GM12891 (cell line): ENCODE measurements around the gene CATSPER2.
A peak's percentile ranks its signal among the peaks of the same experiment; 100 is the strongest.
"Not testable (repeated sequence)": the region's sequence is repeated elsewhere in the genome, so short reads cannot be mapped to it uniquely, and the experiment has no call there.

Source experiments
- DNase-seq: peaks from one replicate; pipeline ENCODE4 v3.0.0; 2011; ENCODE audit warnings: low spot score; ENCODE audit not compliant: insufficient read length
- FAIRE-seq: peaks from 2 replicates; lab custom pipeline; 2011; peaks lifted over from hg19 to GRCh38; lab: Jason Lieb, UNC
- PAX5 ChIP-seq: IDR thresholded peaks from 2 replicates; pipeline ENCODE4 v1.6.1; 2011; ENCODE audit warnings: low read length, moderate library complexity, mild to moderate bottlenecking; ENCODE audit not compliant: insufficient read depth, severe bottlenecking
- POLR2A ChIP-seq: IDR thresholded peaks from 2 replicates; pipeline ENCODE4 v1.6.1; 2011; ENCODE audit warnings: low read depth, low read length, control low read depth
- POLR2AphosphoS5 ChIP-seq: IDR thresholded peaks from 2 replicates; pipeline ENCODE4 v1.6.1; 2011; ENCODE audit warnings: low read depth, low read length, control low read depth
- POU2F2 ChIP-seq: IDR thresholded peaks from 2 replicates; pipeline ENCODE4 v1.6.1; 2011; ENCODE audit warnings: low read depth, mild to moderate bottlenecking, control low read depth, low read length, moderate library complexity
- SPI1 ChIP-seq: IDR thresholded peaks from 2 replicates; pipeline ENCODE4 v1.6.1; 2011; ENCODE audit warnings: low read depth, low read length, control low read depth
- TAF1 ChIP-seq: IDR thresholded peaks from 2 replicates; pipeline ENCODE4 v1.6.1; 2011; ENCODE audit warnings: low read depth, low read length, control low read depth

CATSPER2 gene

DNA sequence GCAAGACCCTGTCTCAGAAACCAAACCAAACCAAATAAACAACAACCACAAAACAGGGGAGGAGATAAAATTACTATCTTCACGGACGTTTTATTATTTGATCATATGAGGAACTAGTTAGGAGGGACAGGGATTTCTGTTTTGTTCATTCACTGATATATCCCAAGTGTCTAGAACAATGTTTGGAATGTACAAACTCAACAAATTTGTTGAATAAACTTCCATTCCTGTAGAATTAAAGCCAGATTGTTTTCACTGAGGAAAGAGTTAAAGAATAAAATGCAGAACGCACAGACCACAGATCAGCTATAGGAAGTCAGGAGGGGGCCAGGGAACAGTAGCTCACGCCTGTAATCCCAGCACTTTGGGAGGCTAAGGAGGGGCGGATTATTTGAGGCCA is 23.5 kb downstream of the CATSPER2 start:
- FAIRE-seq: no peak
- DNase-seq: no peak
- TF ChIP-seq SPI1: no peak
- TF ChIP-seq POU2F2: no peak
- no peak for TF ChIP-seq TAF1
- TF ChIP-seq PAX5: no peak
- TF ChIP-seq POLR2A: no peak
- no peak for TF ChIP-seq POLR2AphosphoS5

DNA sequence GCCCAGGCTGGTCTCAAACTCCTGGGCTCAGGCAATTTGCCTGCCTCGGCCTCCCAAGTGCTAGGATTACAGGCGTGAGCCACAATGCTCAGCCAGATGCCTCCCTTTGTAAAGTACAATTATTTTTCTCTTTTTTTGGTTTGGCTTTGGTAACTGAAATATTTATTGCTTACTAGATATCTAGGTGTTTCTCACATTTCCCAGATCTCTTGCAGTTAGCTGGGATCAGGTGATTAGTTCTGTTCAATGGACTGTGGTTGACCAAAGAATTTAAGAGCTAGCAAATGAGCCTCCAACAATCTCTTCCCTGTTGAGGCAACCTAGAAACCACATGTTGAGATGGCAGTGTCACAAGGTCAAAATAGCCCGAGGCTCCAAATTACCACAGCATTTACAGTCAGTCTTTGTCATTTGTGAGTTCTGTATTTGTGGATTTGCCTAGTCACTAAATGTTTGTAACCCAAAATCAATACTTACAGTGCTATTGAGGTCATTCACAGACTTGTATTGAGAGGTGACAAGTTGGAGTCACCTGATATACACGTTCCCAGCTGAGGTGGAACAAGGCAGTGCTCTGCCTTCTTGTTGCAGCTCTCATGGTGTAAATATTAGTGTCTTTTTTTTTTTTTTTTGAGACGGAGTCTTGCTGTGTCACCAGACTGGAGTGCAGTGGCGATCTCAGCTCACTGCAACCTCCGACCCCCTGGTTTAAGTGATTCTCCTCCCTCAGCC is 26.4 kb downstream of the CATSPER2 start:
- FAIRE-seq: peak; percentile 88
- not testable (repeated sequence) for DNase-seq

DNA sequence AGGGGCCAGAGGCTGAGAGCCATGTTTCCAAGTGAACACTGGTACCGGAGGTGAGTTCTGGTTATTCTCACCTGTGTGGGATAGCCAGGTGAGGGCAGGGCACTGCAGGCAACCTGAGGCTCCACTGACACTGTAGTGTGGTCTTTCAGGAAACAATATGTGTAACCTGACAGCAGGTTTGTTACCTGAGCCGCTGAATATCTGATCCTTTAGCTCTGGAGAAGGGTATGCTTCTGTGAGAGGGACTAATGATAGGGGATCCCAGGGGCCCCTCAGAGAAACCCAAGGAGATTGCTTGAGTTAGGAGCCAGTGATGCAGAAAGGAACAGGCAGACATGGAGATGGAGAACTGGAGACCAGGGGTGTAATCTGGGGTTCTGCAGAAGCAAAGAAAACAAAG is 29.9 kb downstream of the CATSPER2 start, which contains the start of gene STRC:
STRC (minus strand) TSS at position 101 of the 400 bp plus-strand sequence; CDS start at position 23, 78 bp downstream.
- not testable (repeated sequence) for FAIRE-seq, DNase-seq

DNA sequence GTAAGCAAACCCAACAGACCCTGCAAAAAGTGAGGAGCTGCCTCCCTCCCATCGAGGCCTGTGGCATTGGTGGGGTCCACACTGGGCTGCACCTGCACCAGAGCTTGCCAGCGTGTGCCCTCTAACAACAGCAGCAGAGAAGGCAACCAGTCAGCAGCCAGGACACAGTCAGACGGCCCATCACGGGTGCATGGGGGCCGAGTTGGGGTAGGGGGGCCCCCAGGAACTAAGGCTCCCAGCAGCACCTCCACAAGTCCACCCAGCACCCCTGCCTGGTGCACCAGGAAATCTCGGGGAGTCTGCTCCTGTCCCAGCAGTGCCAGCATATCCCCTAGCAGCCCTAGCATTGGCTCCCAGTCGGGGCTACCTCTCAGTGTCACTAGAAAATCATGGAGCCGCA is 30.9 kb downstream of the CATSPER2 start:
- not testable (repeated sequence) for DNase-seq, FAIRE-seq

DNA sequence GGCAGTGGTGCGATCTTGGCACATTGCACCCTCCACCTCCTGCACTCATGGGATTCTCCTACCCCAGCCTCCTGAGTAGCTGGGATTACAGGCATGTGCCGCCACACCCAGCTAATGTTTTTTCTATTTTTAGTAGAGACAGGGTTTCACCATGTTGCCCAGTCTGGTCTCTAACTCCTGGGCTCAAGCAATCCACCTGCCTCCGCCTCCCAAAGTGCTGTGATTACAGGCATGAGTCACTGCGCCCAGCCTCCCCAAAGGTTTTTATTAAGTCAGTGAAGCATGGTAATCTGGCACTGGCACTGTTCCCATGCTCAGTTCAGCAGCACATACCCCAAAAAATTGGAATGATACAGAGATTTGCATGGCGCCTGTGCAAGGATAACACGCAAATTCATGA is 46.4 kb downstream of the CATSPER2 start:
- DNase-seq, FAIRE-seq: not testable (repeated sequence)

DNA sequence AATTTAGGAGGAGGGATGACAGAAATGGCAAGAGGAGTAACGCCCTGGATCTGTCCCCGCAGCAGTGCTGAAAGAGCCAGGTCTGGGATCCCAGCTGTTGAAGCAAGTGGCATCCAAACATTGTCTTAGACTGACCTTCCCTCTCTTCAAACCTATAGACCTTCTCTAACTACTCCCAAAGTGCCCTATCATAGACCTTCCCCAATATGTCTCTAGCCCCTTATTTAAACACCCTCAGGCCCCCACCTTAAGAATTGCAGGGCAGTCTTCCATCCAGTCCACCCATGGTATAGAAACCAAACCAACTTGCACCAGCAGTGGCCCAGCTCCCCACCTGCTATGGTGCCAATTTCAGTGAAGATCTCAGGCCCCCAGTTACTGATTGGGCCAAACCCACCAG is 48.4 kb downstream of the CATSPER2 start:
- not testable (repeated sequence) for FAIRE-seq, DNase-seq

DNA sequence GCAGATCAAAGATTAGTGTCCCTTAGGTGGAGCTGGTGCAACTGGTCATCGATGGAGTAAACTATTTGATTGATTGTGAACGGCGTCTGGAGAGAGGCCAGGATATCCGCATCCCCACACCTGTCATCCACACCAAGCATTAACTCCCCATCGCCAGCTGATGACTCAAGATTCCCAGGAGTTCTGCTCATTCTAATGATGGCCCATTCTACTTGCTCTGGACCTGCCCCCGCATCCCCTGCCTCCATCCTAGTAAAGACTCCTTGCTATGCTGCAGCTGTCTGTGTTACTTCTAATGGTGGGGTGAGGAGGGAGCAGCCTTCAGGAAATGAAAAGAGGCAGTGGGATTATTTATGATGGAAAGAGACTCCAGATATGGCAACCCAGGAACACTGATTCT is 49.5 kb downstream of the CATSPER2 start:
- not testable (repeated sequence) for FAIRE-seq, DNase-seq

DNA sequence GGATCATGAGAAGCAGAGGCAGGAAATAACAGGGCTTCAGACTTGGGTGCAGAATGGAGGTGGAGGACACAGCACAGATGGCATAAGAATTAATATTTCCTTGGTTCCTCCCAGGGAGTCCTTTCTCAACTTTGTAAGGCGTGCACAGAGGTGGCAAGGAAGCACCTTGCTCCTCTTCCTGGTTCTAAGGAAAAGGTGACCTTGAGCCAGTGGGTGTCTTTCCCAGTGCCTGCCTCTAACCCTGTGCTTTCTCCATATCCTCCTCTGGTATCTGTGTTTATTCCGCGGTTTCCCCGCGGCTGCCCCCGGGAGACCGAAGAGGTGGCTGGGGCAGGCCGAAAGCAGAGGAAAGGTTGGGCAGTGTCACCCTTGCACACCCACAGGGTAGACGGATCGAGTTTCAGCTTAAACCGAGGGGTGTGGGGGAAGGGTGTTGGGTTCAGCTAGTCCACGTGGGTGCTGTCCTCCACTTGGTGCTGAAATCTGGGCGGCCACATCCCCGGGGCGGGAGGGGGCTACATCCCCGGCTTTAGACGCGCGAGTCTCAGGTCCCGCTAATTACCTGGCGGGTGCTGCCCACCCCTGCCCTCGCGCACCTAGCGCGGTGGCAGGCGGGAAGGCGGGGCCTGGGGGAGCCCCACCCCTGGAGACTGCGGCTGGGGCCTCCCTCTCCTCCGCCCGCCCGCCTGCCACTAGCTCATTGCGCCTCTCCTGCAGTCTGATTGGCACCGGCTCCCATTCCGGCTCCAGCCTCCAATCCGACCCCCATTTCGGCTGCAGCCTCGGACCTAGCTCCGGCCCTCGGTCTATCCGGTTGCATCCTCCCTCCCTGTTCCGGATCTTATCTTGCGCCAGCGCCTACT is 55.1 kb downstream of the CATSPER2 start, which contains the start of gene CKMT1B:
CKMT1B (plus strand) TSS at position 700 of the 863 bp plus-strand sequence. CDS start 192 bp downstream, outside the sequence.
- peak; percentile 68 for FAIRE-seq
- not testable (repeated sequence) for DNase-seq

DNA sequence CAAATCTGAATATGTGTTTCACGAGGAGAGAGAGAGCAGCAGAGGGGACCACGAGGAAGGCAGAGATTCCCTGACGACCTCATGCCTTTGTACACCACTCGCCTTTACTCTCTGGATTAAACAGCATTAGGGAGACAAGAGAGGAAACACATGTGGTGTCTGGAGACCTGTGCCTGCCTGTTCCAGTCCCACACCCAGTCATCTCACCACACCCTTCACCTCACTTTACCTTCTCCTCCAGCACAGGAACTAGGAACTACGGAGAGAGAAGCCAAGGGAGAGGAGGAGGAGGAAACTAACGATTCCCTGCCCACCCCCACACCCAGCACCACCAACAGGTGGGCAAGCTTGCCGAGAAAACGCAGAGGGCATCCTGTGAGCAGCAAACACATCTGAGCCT is 55.8 kb downstream of the CATSPER2 start:
- not testable (repeated sequence) for FAIRE-seq

DNA sequence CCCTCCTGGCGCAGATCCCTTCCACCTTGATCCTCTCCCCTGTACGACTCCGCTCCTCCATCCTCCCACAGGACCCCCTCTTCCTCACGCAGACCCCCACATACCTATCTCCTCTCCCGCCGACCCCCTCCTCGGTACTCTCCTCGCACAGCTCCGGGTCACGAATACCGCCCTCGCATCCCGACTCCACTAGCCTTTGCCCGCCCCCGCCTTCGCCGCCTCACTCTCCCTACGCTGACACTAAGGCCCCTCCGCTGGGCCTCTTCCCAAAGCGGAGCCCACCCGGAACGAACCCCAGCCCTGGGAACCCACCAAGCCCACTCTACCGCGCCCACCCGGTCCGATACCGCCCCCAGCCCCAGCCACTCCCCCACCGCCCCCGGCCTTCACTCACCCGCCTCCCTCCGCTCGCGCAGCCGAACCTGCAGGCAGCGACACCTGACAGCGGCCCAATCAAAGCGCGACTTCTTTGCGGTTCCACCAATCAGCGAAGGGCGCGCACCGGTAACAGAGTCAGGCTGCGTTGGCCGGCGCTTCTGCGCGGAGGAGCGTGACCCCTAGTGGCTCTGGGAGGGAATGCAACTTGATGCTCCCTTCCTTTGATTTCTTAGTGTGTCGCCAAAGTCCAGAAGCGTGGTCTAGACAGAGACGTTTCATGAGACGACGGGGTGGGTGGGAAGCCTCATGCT is 58.7 kb downstream of the CATSPER2 start, which contains the start of gene PPIP5K1:
PPIP5K1 (minus strand) TSS at position 431 of the 689 bp plus-strand sequence. CDS start 5,704 bp downstream, outside the sequence.
- DNase-seq: not testable (repeated sequence)
- peak; percentile 100 for FAIRE-seq

More for the DNA sequence above, 55.8 kb downstream of the CATSPER2 start:
- not testable (repeated sequence) for DNase-seq
